Activated effector memory CD4-positive, alpha-beta T cell treated with Interleukin-2 at 50 U/mL for 16 hours (primary cell): ENCODE results near the gene ELFN1.

Experiments
- DNase-seq: peaks from one replicate; pipeline ENCODE4 v3.0.0-alpha.2; 2020

Gene ELFN1

GRCh38 chr7:1664711-1665548 lies 5.1 kb upstream of the ELFN1 start:
- peak; percentile 18 for DNase-seq

GRCh38 chr7:1665549-1666316 lies 4.3 kb upstream of the ELFN1 start:
- DNase-seq, result no peak

DNA sequence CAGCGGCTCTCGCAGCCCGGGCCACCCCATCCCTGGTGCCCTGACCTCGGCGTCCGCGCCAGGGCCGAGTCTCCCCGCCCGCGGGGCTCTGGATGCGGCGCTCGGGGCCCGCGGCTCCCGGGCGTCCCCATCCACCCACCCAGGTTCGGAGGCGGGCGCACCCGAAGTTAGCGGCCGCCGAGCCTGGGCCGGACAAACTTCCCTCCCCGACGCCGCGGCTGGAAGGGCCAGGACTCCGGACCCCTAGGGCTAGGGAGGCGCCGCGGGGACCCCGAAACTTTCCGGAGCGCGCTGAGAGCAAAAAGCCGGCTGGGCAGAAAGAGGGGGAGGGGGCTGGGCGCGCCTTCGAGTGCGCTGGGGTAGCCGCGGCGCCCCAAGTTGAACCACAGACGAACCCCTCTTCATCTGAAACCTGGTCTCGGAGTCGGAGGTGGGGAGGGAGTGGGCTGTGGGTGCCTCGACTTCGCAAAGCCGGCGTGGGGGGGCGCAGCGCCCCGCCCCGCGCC lies 3.7 kb upstream of the ELFN1 start:
- DNase-seq, result no peak

- DNase-seq, result no peak
Observed at GRCh38 chr7:1666823-1667565, 3.1 kb upstream of the ELFN1 start.

- no peak for DNase-seq
Observed at GRCh38 chr7:1667566-1668395, 2.3 kb upstream of the ELFN1 start.

- no peak for DNase-seq
Observed at GRCh38 chr7:1668396-1669063, 1.5 kb upstream of the ELFN1 start.

GRCh38 chr7:1669064-1669951 lies 769 bp upstream of the ELFN1 start:
- no peak for DNase-seq

DNA sequence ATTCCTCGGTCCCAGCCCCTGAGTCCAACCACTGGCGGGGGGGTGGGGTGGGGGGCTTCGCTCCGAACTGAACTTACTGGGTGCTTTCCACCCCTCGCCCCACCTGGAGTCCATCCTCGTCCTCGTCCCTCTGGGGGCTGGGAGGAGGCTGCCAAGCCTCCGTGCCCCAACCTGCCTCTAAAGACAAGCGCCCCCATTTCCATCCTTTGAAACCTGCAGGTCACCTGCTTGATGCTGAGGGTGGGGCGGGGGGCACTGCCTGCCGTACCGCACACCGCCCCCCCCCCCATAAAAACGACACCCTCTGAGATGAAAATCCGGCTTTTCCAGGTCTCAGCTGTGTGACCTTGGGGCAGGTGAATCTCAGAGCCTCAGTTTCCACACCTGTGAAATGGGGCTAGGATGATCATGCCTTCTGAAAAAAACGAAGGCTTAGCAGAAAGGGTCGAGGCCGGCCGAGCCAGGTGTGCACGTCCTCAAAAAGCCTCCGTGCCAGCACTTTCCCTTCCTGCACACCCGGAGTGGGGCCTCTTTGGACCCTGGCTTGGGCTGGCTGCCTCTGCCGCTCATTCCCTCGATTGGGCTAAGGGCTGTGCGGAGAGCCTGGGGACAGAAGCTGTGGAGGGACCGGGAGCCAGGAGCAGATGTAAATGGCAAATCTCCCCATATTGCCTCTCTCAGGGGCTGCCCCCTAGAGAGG lies 967 bp downstream of the ELFN1 start:
- no peak for DNase-seq

DNA sequence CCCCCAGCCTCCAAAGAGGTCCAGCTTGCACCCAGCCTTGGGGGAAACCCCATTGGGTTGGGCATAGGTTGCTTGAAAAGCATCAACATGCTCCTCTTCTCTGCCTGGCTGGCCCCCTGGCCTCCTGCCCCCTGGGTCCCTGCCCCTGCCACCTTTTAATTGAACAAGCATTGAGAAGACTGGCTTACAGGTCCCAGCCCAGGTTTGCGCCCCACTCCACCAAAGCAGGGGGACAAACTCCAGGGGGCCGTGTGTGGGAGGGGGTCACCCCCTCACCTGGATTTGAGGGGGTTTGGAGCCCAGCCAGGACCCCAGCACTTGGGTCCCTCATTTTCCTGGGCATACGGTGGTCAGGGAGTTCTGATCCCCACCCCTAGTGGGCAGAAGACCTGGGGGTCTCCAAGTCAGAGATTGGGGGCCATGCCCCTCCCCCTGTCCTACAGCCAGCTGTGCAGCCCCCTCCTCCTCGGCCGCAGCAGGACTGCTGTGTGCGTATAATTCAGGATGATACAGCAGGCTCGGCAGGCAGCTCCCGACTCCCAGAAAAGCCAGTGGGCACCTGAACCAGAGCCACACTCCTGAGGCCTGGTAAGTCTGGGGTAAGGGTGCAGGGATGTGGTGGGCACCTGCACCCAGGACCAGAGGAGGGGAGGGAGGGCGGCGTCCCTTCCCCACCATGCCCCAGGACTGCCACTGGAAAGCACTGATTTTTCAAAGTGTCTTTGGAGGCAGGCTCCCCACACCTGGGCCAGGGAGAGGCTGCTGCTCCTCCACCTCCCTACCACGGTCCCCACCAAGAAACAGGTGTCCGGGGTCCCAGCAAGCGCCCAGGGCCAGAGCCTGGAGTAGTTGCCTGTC lies 1.7 kb downstream of the ELFN1 start:
- DNase-seq, result no peak

DNA sequence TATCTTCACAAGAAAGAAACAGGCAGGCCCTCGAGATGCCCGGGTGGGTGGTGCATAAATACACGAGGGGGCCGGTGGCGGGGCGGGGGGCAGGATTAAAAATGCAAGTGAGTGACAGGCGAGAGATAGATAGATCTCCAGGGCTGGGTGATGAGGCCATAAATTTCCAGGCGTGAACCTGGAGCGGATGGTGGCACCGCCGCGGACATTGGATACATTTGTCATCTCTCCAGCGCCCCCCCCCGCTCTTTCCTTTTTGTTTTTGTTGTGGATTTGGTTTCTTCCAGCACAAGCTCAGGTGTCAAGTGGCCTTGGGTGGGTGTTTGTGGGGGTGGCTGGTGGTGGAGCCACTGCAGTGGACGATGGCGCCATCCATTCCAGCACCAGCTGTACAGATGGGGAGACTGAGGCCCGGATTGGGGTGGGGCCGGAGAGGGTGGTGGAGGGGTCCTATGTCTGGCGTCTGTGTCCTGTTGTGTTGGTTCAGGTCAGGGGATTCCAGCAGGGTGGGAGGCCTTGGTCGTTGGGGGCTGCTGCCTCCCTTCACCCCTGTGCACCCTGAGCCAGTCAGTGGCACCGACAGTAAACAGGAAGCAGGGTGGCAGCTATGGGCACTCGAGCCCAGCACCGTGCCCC lies 2.9 kb downstream of the ELFN1 start:
- DNase-seq, result no peak

DNA sequence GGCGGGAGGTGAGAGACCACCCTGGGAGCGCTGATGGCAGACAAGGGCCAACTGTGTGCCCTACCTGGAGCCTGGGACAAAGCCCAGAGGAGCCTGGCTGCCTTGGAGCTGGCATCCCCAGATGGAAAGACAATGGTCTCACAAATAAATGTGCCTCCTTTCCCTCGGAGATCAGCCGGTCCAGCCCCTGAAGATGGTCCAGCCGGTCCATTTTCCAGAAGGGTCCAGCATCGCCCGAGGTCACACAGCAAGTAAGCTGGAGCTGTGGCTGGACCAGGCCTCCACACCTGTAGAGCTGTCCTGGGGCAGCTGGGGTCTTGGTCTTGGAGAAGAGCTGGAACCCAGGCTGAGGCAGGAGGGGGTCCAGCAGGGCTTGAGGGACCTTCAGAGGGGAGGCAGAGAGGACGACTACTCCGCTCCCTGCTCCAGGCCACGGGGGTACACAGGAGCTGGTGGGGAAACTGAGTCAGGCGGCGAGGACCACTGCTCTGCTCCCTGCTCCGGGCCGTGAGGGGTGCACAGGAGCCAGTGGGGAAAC lies 3.6 kb downstream of the ELFN1 start:
- no peak for DNase-seq

DNA sequence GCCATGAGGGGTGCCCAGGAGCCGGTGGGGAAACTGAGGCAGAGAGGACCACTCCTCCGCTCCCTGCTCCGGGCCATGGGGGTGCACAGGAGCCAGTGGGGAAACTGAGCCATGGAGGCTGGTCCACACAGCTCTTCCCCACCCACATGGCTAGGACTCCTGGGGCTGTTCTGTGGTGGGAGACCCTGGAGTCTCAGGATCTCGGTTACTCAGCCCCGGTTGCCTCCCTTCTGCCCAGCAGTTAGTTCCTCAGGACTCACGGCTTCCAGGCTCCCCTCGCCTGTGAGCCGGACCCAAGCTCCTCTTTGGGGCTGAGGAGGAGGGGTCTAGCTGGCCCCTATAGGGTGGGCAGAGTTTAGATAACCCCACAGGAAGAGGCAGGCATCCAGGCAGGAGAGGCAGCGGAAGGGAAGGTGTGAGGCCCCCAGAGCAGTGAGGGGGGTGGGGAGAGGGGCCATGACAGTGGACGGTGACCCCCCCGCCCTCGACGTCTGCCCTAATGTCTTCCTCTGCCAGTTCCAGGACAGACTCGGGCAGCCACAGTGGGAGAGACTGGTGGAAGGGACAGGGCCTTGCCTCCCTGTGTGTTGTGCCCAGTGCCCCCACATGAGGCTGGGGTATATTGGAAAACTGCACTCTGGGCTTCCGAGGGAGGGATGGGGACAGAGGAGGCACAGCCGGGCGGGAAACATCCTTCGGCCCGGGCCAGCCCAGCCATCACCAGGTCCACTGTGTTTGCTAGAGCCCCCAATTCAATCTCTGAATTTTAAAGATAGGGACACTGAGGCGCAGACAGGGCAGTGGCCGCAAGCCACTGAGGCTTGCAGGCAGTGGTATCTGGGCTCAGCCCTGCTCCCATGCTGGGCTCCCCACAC lies 4.3 kb downstream of the ELFN1 start:
- DNase-seq, result no peak

- DNase-seq, result no peak
Observed at GRCh38 chr7:1675036-1675671, 5.1 kb downstream of the ELFN1 start.

DNA sequence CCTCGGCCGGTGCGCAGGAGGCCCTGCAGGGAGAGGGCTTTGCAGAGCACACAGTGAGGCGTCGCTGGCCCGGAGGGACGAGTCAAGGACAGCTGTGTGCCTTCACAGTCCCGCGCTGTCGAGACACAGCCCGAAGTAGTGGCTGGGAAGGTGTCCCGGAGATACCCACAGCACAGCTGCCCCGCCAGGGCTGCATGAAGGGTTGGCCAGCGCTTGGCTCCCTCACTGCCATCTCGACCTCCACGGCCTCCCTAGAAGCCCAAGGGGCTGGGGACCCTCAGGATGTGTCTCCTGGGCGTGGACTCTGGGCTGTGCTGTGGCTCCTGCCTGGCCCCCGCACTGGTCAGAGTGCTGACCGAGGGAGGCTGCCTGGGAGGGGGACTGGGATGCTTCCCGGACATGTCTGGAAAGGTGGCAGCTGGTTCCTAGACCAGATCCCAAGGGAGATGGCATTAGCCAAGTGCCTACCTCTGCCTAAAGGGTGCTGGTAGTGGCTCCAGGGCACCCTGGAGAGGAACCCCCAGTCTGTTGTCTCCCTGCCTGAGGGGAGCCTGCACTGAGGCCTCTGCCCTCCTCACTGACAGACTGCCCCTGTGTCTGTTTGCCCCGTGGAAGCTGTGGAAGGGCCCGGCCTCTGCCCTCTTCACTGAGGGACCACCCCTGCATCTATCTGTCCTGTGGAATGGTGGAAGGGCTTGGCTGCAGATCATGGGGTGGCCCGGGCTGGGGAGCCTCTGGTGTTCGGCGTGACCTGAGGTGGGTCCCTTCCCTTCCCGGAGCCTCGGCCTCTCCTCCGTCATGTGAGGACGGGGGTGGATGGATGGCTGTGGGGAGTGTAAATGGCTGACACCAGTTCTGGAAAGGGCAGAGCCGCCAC lies 5.8 kb downstream of the ELFN1 start:
- DNase-seq, result no peak

DNA sequence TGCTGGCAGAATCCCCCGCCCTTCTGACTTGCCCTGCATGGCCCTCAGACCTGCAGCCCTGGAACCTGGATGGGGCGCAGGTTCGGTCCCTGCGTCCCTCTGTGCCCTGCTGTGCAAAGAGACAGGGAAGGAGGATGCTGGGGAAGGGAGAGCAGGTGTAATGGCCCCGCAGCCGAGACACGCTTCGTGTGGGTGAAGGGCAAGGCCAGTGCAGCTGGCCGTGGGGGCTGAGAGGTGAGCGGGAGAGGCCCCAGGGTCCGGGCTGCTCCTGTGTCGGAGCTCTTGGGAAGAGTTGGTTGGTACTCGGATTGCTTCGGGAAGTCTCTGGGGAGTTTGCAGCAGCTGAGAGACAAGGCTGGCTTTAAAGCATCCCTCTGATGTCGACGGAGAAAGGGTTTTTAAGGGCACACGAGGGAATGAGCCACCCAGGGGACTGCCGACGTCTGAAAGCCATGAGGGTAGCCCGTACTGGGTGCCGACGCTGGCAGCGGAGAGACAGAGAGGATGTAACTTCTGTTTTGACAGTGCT lies 6.5 kb downstream of the ELFN1 start:
- no peak for DNase-seq
